Measurements from ENCODE around the gene NUP62CL.

DNA sequence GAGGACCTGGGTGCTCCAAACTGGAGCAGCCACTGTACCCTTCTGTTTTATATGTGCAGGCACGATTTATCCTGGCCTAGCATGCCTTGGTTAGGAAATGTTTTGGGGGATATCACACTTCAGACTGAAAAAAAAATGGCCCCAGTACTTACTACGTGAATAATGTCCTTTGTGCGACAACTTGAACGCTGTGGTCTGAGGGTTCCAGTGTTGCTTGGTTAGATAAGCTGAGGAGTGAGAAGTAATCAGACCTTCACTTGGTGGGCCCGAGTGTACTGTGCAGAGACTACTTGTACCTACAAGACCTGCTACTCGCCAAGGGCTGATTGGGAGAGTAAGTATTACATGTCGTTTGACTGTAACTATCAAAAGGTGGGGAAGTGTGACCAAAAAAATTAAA lies 856 bp upstream of the NUP62CL start:
- TF ChIP-seq, protein P1, sequence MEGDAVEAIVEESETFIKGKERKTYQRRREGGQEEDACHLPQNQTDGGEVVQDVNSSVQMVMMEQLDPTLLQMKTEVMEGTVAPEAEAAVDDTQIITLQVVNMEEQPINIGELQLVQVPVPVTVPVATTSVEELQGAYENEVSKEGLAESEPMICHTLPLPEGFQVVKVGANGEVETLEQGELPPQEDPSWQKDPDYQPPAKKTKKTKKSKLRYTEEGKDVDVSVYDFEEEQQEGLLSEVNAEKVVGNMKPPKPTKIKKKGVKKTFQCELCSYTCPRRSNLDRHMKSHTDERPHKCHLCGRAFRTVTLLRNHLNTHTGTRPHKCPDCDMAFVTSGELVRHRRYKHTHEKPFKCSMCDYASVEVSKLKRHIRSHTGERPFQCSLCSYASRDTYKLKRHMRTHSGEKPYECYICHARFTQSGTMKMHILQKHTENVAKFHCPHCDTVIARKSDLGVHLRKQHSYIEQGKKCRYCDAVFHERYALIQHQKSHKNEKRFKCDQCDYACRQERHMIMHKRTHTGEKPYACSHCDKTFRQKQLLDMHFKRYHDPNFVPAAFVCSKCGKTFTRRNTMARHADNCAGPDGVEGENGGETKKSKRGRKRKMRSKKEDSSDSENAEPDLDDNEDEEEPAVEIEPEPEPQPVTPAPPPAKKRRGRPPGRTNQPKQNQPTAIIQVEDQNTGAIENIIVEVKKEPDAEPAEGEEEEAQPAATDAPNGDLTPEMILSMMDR (IDR thresholded peaks at IDR 0.05), result no peak
- no peak for TF ChIP-seq EZH2 (IDR thresholded peaks at IDR 0.05; ENCODE audit: borderline replicate concordance, insufficient read depth, low read depth, low read length, poor library complexity, severe bottlenecking)

Measured in B cell (primary cell).